HG02642 (cell line): ENCODE data around the gene TEX44.
"Not testable (repeated sequence)": the region's sequence is repeated elsewhere in the genome, so short reads cannot be mapped to it uniquely, and the experiment has no call there.

Source experiments
- ATAC-seq: cut with Tn5 transposase; IDR thresholded peaks from one replicate; pipeline ENCODE4 v1.9.1; 2021; ENCODE audit warnings: mild to moderate bottlenecking; ENCODE audit not compliant: unreplicated experiment, poor library complexity

The TEX44 gene

GRCh38 chr2:231592636-231593145, at the start of gene TEX44:
Gene TEX44 (plus strand): TSS chr2:231592864. CDS start chr2:231592952, 88 bp downstream.
- no peak for ATAC-seq

- ATAC-seq, result peak; percentile 98
These were observed 47.4 kb upstream of the TEX44 start for GRCh38 chr2:231545105-231545902.

GRCh38 chr2:231546014-231546715, 46.5 kb upstream of the TEX44 start:
- no peak for ATAC-seq

- no peak for ATAC-seq
These were observed 45.2 kb upstream of the TEX44 start for GRCh38 chr2:231547315-231548110.

DNA sequence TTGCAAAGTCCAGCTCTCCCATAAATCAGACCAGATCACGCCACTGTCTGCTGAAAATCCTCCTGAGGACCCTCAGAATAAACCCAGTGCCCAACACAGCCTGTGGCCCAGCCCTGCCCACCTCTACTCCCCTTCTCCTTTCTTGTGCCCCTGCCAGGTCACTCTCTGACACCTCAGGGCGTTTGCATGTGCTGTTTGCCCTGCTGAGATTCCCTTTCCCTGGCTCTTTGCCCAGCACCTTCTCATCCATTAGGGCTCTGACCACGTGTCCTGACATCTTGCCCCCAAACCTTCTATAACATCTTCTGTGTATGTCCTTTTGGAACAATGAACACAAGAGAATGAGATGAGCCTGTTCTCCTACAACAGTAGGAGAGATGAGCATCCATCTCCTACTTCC, 43.9 kb upstream of the TEX44 start:
- ATAC-seq, result no peak

DNA sequence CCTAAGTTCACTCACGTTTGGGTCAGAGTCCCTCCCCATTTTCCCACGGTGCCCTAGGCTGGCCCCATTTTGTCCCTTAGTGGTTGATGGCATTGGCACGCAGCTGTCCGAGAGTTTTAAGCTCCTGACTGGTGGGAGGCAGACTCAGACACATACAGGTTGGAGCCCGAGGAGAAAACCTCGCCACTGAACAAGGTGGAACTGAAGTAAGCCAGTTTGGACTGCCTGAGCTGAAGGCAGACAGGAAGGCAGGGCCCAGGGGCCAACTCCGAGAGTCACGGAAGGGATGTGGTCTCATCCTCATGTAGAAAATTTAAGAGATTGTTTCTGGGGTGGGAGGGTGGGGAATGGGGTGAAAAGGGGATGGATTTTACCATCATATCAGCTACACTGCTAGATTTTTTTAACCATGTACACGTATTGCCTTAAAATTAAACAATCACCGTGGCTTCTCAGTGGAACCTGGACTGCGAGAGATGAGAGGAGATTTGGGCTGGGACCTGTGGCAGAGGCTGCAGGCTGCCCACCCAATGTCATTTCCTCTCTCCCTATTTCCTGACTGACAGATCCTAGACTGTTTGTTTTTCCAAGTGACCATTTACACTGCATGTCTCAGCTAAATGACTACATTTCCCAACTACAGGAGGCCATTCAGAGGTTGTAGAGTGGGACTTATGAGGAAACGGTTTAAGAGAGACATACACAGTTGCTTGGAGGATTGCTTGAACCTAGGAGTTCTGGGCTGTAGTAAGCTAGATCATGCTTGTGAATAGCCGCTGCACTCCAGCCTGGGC, 43.0 kb upstream of the TEX44 start:
- ATAC-seq, result no peak

DNA sequence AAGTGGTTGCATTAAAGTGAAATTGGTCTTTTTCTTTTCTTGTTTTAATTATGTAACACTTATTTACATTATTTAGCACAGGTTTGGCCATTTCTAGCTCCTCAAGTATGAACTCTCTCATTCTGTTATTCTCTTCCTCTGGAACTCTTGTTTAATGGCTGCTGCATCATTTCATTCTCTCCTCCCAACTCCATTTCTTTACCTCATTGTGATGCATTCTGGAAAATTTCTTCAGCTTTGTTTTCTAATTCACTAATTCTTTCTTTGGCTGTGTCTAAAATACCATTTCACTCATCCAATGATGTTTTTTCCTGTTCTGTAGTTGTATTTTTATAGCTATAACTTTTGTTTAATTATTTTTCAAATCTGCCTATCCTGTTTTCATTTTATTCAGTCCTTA, 39.9 kb upstream of the TEX44 start:
- no peak for ATAC-seq

DNA sequence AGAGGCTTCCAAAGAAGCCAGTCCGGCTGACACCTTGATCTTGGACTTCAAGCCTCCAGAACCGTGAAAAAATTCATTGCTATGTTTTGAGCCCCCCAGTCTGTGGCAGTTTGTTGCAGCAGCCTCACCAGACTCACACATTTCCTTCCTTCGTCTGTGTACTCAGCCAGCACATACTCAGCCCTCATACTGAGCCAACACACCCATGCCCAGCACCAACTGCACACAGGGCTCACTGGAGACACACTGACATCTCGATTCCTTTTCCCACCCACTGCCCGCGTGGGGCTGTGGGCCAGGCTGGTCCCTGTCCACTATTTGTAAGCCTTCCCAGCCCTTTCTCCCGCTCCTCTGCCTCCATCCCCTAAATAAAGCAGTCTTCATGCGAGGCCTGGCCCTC, 38.3 kb upstream of the TEX44 start:
- ATAC-seq, result no peak

- no peak for ATAC-seq
These were observed 37.7 kb upstream of the TEX44 start for GRCh38 chr2:231554748-231555545.

- not testable (repeated sequence) for ATAC-seq
These were observed 36.2 kb upstream of the TEX44 start for GRCh38 chr2:231556496-231556895.

- no peak for ATAC-seq
These were observed 35.7 kb upstream of the TEX44 start for GRCh38 chr2:231556981-231557380.

GRCh38 chr2:231557571-231558217, 35.0 kb upstream of the TEX44 start:
- ATAC-seq, result peak; percentile 71

GRCh38 chr2:231563378-231563961, 29.2 kb upstream of the TEX44 start:
- no peak for ATAC-seq

DNA sequence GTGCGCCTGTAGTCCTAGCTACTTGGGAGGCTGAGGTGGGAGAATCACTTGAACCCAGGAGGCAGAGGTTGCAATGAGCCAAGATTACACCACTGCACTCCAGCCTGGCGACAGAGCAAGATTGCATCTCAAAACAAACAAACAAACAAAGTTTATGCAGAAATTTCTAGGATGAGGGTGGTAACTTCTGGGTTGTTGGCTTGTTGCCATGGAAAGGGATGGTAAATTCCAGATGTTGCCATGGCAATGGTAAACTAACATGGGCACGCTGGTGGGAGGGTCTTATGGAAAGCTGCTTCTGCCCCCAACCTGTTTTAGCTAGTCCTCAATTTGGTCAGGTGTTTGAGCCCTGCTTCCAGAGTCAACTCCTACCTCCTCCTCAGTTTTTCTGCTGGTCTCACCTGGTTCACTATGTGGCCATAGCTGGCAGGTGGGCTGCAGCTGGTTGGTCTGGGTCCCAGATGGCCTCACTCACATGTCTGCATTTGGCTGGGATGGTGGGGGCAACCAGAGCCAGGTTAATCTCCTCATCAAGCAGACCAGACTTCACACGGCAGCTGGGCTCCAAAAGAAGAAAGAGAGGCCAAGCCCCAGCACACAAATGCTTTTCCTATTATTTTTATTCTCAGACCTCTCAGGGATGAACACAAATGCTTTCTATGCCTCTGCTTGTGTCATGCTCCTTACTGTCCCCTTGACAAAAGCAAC, 26.6 kb upstream of the TEX44 start:
- ATAC-seq, result no peak

DNA sequence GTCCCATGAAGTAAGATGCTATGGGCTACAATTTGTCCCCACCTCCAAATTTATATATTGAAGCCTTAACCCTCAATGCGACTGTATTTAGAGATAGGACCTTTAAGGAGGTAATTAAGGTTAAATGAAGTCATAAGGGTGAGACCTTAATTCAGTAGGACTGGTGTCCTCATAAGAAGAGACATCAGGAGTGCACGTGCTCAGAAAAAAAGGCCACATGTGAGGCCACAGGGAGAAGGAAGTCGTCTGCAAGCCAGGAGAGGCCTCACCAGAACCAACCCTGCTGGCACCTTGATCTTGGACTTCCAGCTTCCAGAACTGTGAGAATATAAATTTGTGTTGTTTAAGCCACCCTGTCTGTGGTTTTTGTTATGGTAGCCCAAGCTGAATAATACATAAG, 25.5 kb upstream of the TEX44 start:
- no peak for ATAC-seq

- ATAC-seq, result no peak
These were observed 24.4 kb upstream of the TEX44 start for GRCh38 chr2:231568098-231568784.

GRCh38 chr2:231568785-231569435, 23.8 kb upstream of the TEX44 start:
- no peak for ATAC-seq
